Liver (tissue), 9 donors: Measurements from ENCODE around the gene POLR3G. TPM values are rescaled to one million over a fixed set of nuclear protein-coding genes. Genes with fewer than 3 reads are reported as not detected.

ENCODE experiments used
- DNase-seq: peaks from one replicate; pipeline ENCODE4 v3.0.0-alpha.2; 2017; ENCODE audit warnings: low spot score
- H3K27ac ChIP-seq, 2 donors: one replicate each; pipeline ENCODE4 v1.7.0; 2013; ENCODE audit warnings: inconsistent platforms in 2 of 2, low read length in 2 of 2, control low read depth in 1 of 2, low read depth in 1 of 2, mild to moderate bottlenecking in 1 of 2
- H3K27me3 ChIP-seq, 4 donors: one replicate each; pipeline versions ENCODE4 v1.6.1 to v1.7.0; 2013; ENCODE audit warnings: low read length in 3 of 4, inconsistent platforms in 1 of 4, mild to moderate bottlenecking in 1 of 4, moderate library complexity in 1 of 4; ENCODE audit not compliant: control insufficient read depth in 4 of 4, insufficient read depth in 4 of 4
- H3K36me3 ChIP-seq, 4 donors: one replicate each; pipeline versions ENCODE4 v1.6.1 to v1.7.0; 2013; ENCODE audit warnings: low read length in 3 of 4, mild to moderate bottlenecking in 3 of 4, low read depth in 1 of 4, moderate library complexity in 1 of 4; ENCODE audit not compliant: control insufficient read depth in 4 of 4, insufficient read depth in 3 of 4
- H3K4me1 ChIP-seq, 4 donors: one replicate each; pipeline versions ENCODE4 v1.6.1 to v1.7.0; 2013; ENCODE audit warnings: low read length in 3 of 4, mild to moderate bottlenecking in 3 of 4, moderate library complexity in 1 of 4; ENCODE audit not compliant: control insufficient read depth in 4 of 4, insufficient read depth in 4 of 4
- H3K4me3 ChIP-seq, 3 donors: one replicate each; pipeline versions ENCODE4 v1.6.1 to v1.7.0; 2013; ENCODE audit warnings: low read length in 3 of 3, control low read depth in 1 of 3, low read depth in 1 of 3, mild to moderate bottlenecking in 1 of 3
- H3K9ac ChIP-seq, 2 donors: one replicate each; pipeline ENCODE4 v1.7.0; 2013; ENCODE audit warnings: low read length in 2 of 2, mild to moderate bottlenecking in 2 of 2, moderate library complexity in 2 of 2, control low read depth in 1 of 2, low read depth in 1 of 2
- H3K9me3 ChIP-seq, 4 donors: one replicate each; pipeline versions ENCODE4 v1.6.1 to v1.7.0; 2013; ENCODE audit warnings: low read length in 3 of 4; ENCODE audit not compliant: control insufficient read depth in 4 of 4
- ATF3 ChIP-seq: IDR thresholded peaks from 2 replicates; pipeline ENCODE4 v1.6.1; 2016; ENCODE audit warnings: antibody characterized with exemption
- CTCF ChIP-seq: fragments of 150-350 bp; IDR thresholded peaks from 2 replicates; pipeline ENCODE4 v1.5.1; 2017; ENCODE audit warnings: improper control_type of control experiment, low read depth, low read length; ENCODE audit not compliant: missing input control
- EGR1 ChIP-seq, 2 donors: IDR thresholded peaks; 2 replicates each; pipeline ENCODE4 v1.6.1; 2016 to 2018; ENCODE audit warnings: antibody characterized with exemption in 2 of 2, low read depth in 2 of 2
- FOXA1 ChIP-seq: IDR thresholded peaks from 2 replicates; pipeline ENCODE4 v1.6.1; 2016; ENCODE audit warnings: antibody characterized with exemption
- FOXA2 ChIP-seq: IDR thresholded peaks from 2 replicates; pipeline ENCODE4 v1.6.1; 2016; ENCODE audit warnings: antibody characterized with exemption
- GABPA ChIP-seq, 2 donors: IDR thresholded peaks in 1 of 2; conservative IDR thresholded peaks in 1 of 2; 2 replicates each; pipeline ENCODE4 v1.6.1; 2016; ENCODE audit warnings: antibody characterized with exemption in 2 of 2, mild to moderate bottlenecking in 1 of 2, moderate library complexity in 1 of 2
- HNF4A ChIP-seq, 2 donors: conservative IDR thresholded peaks; 2 replicates each; pipeline ENCODE4 v1.6.1; 2016; ENCODE audit warnings: antibody characterized with exemption in 2 of 2, mild to moderate bottlenecking in 2 of 2
- HNF4G ChIP-seq: IDR thresholded peaks from 2 replicates; pipeline ENCODE4 v1.6.1; 2016; ENCODE audit warnings: antibody characterized with exemption
- JUND ChIP-seq, 2 donors: IDR thresholded peaks; 2 replicates each; pipeline ENCODE4 v1.6.1; 2016; ENCODE audit warnings: antibody characterized with exemption in 2 of 2
- NR2F2 ChIP-seq: IDR thresholded peaks from 2 replicates; pipeline ENCODE4 v1.6.1; 2016; ENCODE audit warnings: antibody characterized with exemption
- RAD21 ChIP-seq, 2 donors: IDR thresholded peaks; 2 replicates each; pipeline ENCODE4 v1.6.1; 2016; ENCODE audit warnings: antibody characterized with exemption in 2 of 2, mild to moderate bottlenecking in 2 of 2
- REST ChIP-seq: IDR thresholded peaks from 2 replicates; pipeline ENCODE4 v1.6.1; 2016; ENCODE audit warnings: antibody characterized with exemption, mild to moderate bottlenecking
- RXRA ChIP-seq, 2 donors: IDR thresholded peaks; 2 replicates each; pipeline ENCODE4 v1.6.1; 2017 to 2018; ENCODE audit warnings: antibody characterized with exemption in 2 of 2, mild to moderate bottlenecking in 1 of 2
- SP1 ChIP-seq: IDR thresholded peaks from 2 replicates; pipeline ENCODE4 v1.6.1; 2018; ENCODE audit warnings: antibody characterized with exemption, mild to moderate bottlenecking
- TAF1 ChIP-seq: conservative IDR thresholded peaks from 2 replicates; pipeline ENCODE4 v1.6.1; 2016; ENCODE audit warnings: antibody characterized with exemption, mild to moderate bottlenecking
- YY1 ChIP-seq: IDR thresholded peaks from 2 replicates; pipeline ENCODE4 v1.6.1; 2016; ENCODE audit warnings: antibody characterized with exemption, mild to moderate bottlenecking
- WGBS: extraction: QIAGEN DNeasy Blood & Tissue Kit; methylation state at CpG from one replicate; pipeline ENCODE4 v1.1.7; 2013; 5-methylcytosine and 5-hydroxymethylcytosine counted together
- polyA plus RNA-seq, 2 donors: library from polyadenylated mRNA; stranded (reverse) in 1 of 2; unstranded in 1 of 2; fragments of 200-250 nt in 1 of 2; fragments of >200 nt in 1 of 2; fragmentation: Nextera tagmentation in 1 of 2; extraction: Ambion mirVana in 1 of 2; gene quantifications; one replicate each; pipeline versions ENCODE4 v1.2.1 to v1.2.3, GENCODE V29; 2013 to 2015
- total RNA-seq, 2 donors: library from RNA; depleted of rRNA; stranded (reverse); fragments of >200 nt; gene quantifications; one replicate each; pipeline ENCODE4 v1.2.3, GENCODE V29; 2014
- TF ChIP-seq, protein P1 (sequence below): IDR thresholded peaks from 2 replicates; pipeline ENCODE4 v1.6.1; 2016; ENCODE audit warnings: antibody characterized with exemption
- TF ChIP-seq, protein P2 (sequence below): IDR thresholded peaks from 2 replicates; pipeline ENCODE4 v1.6.1; 2016; ENCODE audit warnings: antibody characterized with exemption
- donor health status: healthy.
- donor health status: healthy.
- donor health status: healthy.
- donor health status: healthy.
- donor health status: healthy.

Gene POLR3G
- total and polyA plus RNA-seq, 4 donors, result 0.75 to 2.8 (median 1.2) TPM

DNA sequence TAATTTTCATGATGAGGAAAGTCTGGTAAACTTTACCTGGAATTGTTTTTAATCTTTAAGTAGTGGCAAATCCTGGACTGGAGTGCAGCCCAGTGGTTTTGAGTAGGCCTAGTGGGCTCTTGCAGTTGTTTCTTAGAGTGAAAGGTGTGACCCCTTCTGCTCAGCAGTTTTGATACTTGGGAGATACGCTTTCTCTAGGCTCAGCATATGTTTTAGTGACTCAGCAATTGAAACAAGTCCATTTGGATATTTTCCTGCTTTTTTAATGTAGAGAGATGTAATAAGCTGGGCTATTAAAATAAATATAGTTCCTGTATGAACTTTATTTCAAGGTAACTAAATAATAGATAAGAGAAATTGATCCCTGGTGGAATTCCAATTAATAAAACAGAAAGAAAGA is 6.0 kb downstream of the POLR3G start:
- no peak overlapping the region for H3K4me3 ChIP-seq
- H3K27ac ChIP-seq, result no peak overlapping the region
- DNase-seq, result no peak
- TF ChIP-seq YY1 (no peak), RXRA (IDR thresholded peaks at IDR 0.05) (no peak), GABPA (IDR thresholded peaks at IDR 0.05 in 1 of 2, conservative IDR thresholded peaks at IDR 0.05 in 1 of 2) (no peak), TAF1 (no peak), NR2F2 (no peak), FOXA2 (no peak), SP1 (no peak), HNF4G (no peak), JUND (IDR thresholded peaks at IDR 0.05) (no peak), RAD21 (IDR thresholded peaks at IDR 0.05) (no peak), EGR1 (IDR thresholded peaks at IDR 0.05; ENCODE audit: low read depth in 2 of 2) (no peak), REST (no peak), CTCF (no peak), FOXA1 (no peak), ATF3 (no peak), HNF4A (conservative IDR thresholded peaks at IDR 0.05) (no peak)
- TF ChIP-seq, protein P1, sequence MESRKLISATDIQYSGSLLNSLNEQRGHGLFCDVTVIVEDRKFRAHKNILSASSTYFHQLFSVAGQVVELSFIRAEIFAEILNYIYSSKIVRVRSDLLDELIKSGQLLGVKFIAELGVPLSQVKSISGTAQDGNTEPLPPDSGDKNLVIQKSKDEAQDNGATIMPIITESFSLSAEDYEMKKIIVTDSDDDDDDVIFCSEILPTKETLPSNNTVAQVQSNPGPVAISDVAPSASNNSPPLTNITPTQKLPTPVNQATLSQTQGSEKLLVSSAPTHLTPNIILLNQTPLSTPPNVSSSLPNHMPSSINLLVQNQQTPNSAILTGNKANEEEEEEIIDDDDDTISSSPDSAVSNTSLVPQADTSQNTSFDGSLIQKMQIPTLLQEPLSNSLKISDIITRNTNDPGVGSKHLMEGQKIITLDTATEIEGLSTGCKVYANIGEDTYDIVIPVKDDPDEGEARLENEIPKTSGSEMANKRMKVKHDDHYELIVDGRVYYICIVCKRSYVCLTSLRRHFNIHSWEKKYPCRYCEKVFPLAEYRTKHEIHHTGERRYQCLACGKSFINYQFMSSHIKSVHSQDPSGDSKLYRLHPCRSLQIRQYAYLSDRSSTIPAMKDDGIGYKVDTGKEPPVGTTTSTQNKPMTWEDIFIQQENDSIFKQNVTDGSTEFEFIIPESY, result no peak
- TF ChIP-seq, protein P2, sequence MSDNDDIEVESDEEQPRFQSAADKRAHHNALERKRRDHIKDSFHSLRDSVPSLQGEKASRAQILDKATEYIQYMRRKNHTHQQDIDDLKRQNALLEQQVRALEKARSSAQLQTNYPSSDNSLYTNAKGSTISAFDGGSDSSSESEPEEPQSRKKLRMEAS, result no peak
- no peaks in the 10 kb centered on the region for H3K36me3 ChIP-seq
- H3K4me1 ChIP-seq, result peaks cover 0 to 11% (median 1%) of the 10 kb centered on the region in 4 donors
- no peaks in the 10 kb centered on the region for H3K27me3 ChIP-seq
- H3K9ac ChIP-seq, result no peak overlapping the region
- no peaks in the 10 kb centered on the region for H3K9me3 ChIP-seq
- 99% methylated on average over 1 of the region's 1 CpG for WGBS
